H9 (cell line): ENCODE data around the gene SOX8. TPM values are rescaled to one million over a fixed set of nuclear protein-coding genes. Genes with fewer than 3 reads are reported as not detected.

Experiments used
- DNase-seq: peaks from one replicate; pipeline ENCODE4 v3.0.0-alpha.2; 2017
- H2AFZ ChIP-seq: one replicate; pipeline ENCODE4 v1.6.1; 2013; ENCODE audit warnings: mild to moderate bottlenecking, low read length, control low read depth, moderate library complexity
- H2AK5ac ChIP-seq: 2 replicates; pipeline ENCODE4 v1.6.1; 2013; ENCODE audit warnings: low read length, control low read depth, mixed read lengths; ENCODE audit not compliant: insufficient read length
- H2BK120ac ChIP-seq: one replicate; pipeline ENCODE4 v1.6.1; 2013; ENCODE audit warnings: low read depth, mild to moderate bottlenecking, low read length, control low read depth, inconsistent platforms; ENCODE audit not compliant: poor library complexity, severe bottlenecking
- H2BK12ac ChIP-seq: 2 replicates; pipeline ENCODE4 v1.6.1; 2013; ENCODE audit warnings: low read length, control low read depth, mixed read lengths, low read depth; ENCODE audit not compliant: insufficient read length
- H2BK15ac ChIP-seq: 2 replicates; pipeline ENCODE4 v1.6.1; 2013; ENCODE audit warnings: low read depth, low read length, control low read depth
- H2BK20ac ChIP-seq: one replicate; pipeline ENCODE4 v1.6.1; 2013; ENCODE audit warnings: low read depth, mild to moderate bottlenecking, low read length, control low read depth, inconsistent platforms; ENCODE audit not compliant: poor library complexity, severe bottlenecking
- H2BK5ac ChIP-seq: 2 replicates; pipeline ENCODE4 v1.6.1; 2013; ENCODE audit warnings: low read length, control low read depth, mixed read lengths; ENCODE audit not compliant: insufficient read length
- H3K14ac ChIP-seq: 2 replicates; pipeline ENCODE4 v1.6.1; 2013; ENCODE audit warnings: low read length, control low read depth; ENCODE audit not compliant: insufficient read depth
- H3K18ac ChIP-seq: 2 replicates; pipeline ENCODE4 v1.6.1; 2013; ENCODE audit warnings: low read depth, mild to moderate bottlenecking, mixed read lengths, low read length, control low read depth; ENCODE audit not compliant: insufficient read length
- H3K23ac ChIP-seq: 2 replicates; pipeline ENCODE4 v1.6.1; 2013; ENCODE audit warnings: low read length, control low read depth, mixed read lengths, low read depth; ENCODE audit not compliant: insufficient read length
- H3K23me2 ChIP-seq: 2 replicates; pipeline ENCODE4 v1.6.1; 2013; ENCODE audit warnings: low read depth, mild to moderate bottlenecking, mixed read lengths, low read length, control low read depth; ENCODE audit not compliant: insufficient read length, poor library complexity, severe bottlenecking
- H3K27ac ChIP-seq: 2 replicates; pipeline ENCODE4 v1.5.1; 2013; ENCODE audit warnings: low read length, control low read depth, mixed read lengths, low read depth; ENCODE audit not compliant: insufficient read length
- H3K27me3 ChIP-seq: 2 replicates; pipeline ENCODE4 v1.6.1; 2013; ENCODE audit warnings: low read length, control low read depth, inconsistent platforms; ENCODE audit not compliant: insufficient read depth
- H3K4ac ChIP-seq: 2 replicates; pipeline ENCODE4 v1.6.1; 2013; ENCODE audit warnings: low read depth, mild to moderate bottlenecking, control low read depth, inconsistent platforms, low read length, moderate library complexity
- H3K4me1 ChIP-seq: 2 replicates; pipeline ENCODE4 v1.6.1; 2013; ENCODE audit warnings: low read length, control low read depth, inconsistent platforms; ENCODE audit not compliant: insufficient read depth
- H3K4me2 ChIP-seq: 2 replicates; pipeline ENCODE4 v1.6.1; 2013; ENCODE audit warnings: low read length, control low read depth, mixed read lengths; ENCODE audit not compliant: insufficient read length, insufficient read depth
- H3K56ac ChIP-seq: 2 replicates; pipeline ENCODE4 v1.6.1; 2013; ENCODE audit warnings: low read depth, mild to moderate bottlenecking, mixed read lengths, low read length, control low read depth; ENCODE audit not compliant: insufficient read length
- H3K79me1 ChIP-seq: 2 replicates; pipeline ENCODE4 v1.6.1; 2013; ENCODE audit warnings: low read depth, mild to moderate bottlenecking, moderate library complexity, low read length, control low read depth, inconsistent platforms; ENCODE audit not compliant: insufficient read depth, poor library complexity, severe bottlenecking
- H3K79me2 ChIP-seq: 2 replicates; pipeline ENCODE4 v1.6.1; 2013; ENCODE audit warnings: low read length, control low read depth, inconsistent platforms; ENCODE audit not compliant: insufficient read depth
- H3K9ac ChIP-seq: 2 replicates; pipeline ENCODE4 v1.6.1; 2013; ENCODE audit warnings: low read length, control low read depth, mixed read lengths; ENCODE audit not compliant: insufficient read length; ENCODE audit errors: extremely low read depth
- H3K9me3 ChIP-seq: one replicate; pipeline ENCODE4 v1.6.1; 2013; ENCODE audit warnings: low read depth, low read length, inconsistent platforms; ENCODE audit not compliant: control insufficient read depth
- H3T11ph ChIP-seq: one replicate; pipeline ENCODE4 v1.6.1; 2013; ENCODE audit warnings: mild to moderate bottlenecking, low read length, control low read depth, inconsistent platforms
- H4K20me1 ChIP-seq: one replicate; pipeline ENCODE4 v1.6.1; 2013; ENCODE audit not compliant: control insufficient read depth, insufficient read length, insufficient read depth
- H4K5ac ChIP-seq: 2 replicates; pipeline ENCODE4 v1.6.1; 2013; ENCODE audit warnings: low read depth, mild to moderate bottlenecking, mixed read lengths, low read length, control low read depth; ENCODE audit not compliant: insufficient read length
- H4K8ac ChIP-seq: replicated peaks from 2 replicates; pipeline ENCODE4 v1.6.1; 2013; ENCODE audit warnings: low read length, control low read depth, mixed read lengths, low read depth; ENCODE audit not compliant: insufficient read length
- H4K91ac ChIP-seq: 2 replicates; pipeline ENCODE4 v1.6.1; 2013; ENCODE audit warnings: low read depth, mild to moderate bottlenecking, moderate library complexity, mixed read lengths, low read length, control low read depth; ENCODE audit not compliant: insufficient read length
- H3K27ac Mint-ChIP-seq, 3 experiments: 2 replicates in 2 of 3; 3 replicates in 1 of 3; pipeline ENCODE4 v1.8.0; 2020 to 2021; ENCODE audit warnings: mixed read lengths in 3 of 3, mild to moderate bottlenecking in 1 of 3, moderate library complexity in 1 of 3
- H3K27me3 Mint-ChIP-seq: 2 replicates; pipeline ENCODE4 v1.8.0; 2021; ENCODE audit warnings: low read depth, mild to moderate bottlenecking, moderate library complexity, mixed read lengths
- H3K36me3 Mint-ChIP-seq, 3 experiments: 2 replicates in 2 of 3; 3 replicates in 1 of 3; pipeline ENCODE4 v1.8.0; 2020 to 2021; ENCODE audit warnings: low read depth in 3 of 3, mixed read lengths in 3 of 3; ENCODE audit not compliant: insufficient read depth in 1 of 3
- H3K4me1 Mint-ChIP-seq, 2 experiments: 2 replicates each; pipeline ENCODE4 v1.8.0; 2020; ENCODE audit warnings: mixed read lengths in 2 of 2
- H3K4me3 Mint-ChIP-seq, 2 experiments: 2 replicates in 1 of 2; 3 replicates in 1 of 2; pipeline ENCODE4 v1.8.0; 2020 to 2021; ENCODE audit warnings: mild to moderate bottlenecking in 2 of 2, mixed read lengths in 2 of 2, moderate library complexity in 1 of 2
- H3K9me3 Mint-ChIP-seq, 2 experiments: 2 replicates in 1 of 2; 3 replicates in 1 of 2; pipeline ENCODE4 v1.8.0; 2020; ENCODE audit warnings: mild to moderate bottlenecking in 2 of 2, mixed read lengths in 2 of 2, moderate library complexity in 1 of 2
- CTCF ChIP-seq: fragments of 200-600 bp; sonication (generic); conservative IDR thresholded peaks from 3 replicates; pipeline ENCODE4 v1.8.0; 2021; ENCODE audit warnings: antibody characterized with exemption, mild to moderate bottlenecking
- WGBS: extraction: QIAGEN DNeasy Blood & Tissue Kit; methylation state at CpG from one replicate; pipeline ENCODE4 v1.1.7; 2013; ENCODE audit warnings: missing lambda C conversion rate, low lambda C conversion rate, mixed read lengths; ENCODE audit not compliant: insufficient read length; ENCODE audit errors: extremely low coverage; 5-methylcytosine and 5-hydroxymethylcytosine counted together
- total RNA-seq: library from RNA; stranded (reverse); gene quantifications from 2 replicates; pipeline ENCODE4 v1.2.1, GENCODE V29; 2021

SOX8 gene
- total RNA-seq, 1 experiment from 2014 or later: 8.9 TPM

DNA sequence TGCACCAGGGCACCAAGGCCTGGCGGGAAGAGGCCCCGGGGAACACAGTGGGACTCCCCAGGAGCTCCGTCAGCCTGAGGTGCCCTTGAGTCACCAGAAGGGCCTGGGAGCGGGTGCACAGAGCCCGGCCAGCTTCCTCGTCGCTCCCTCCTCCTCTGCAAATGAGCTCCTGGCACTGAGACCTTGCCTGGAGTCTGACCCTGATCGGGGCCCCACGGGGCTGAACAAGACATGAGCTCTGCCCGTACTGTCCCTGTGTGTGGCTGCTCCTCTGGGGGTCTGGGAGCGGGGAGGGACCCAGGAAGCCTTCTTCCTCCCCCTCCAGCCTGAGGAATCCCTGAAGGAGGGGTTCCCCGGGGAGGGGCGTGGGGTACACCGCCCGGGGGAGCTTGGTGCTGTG lies 54.6 kb downstream of the SOX8 start:
- Histone ChIP-seq H3K4ac (no peak overlapping the region), H4K20me1 (no peaks in the 10 kb centered on the region), H4K8ac (no peak overlapping the region), H3K27me3 (no peaks in the 10 kb centered on the region), H3K56ac (no peak overlapping the region), H3K79me1 (no peaks in the 10 kb centered on the region), H3K4me2 (no peak overlapping the region), H3K79me2 (no peaks in the 10 kb centered on the region), H2BK120ac (no peak overlapping the region), H3K9me3 (no peaks in the 10 kb centered on the region), H4K5ac (no peak overlapping the region), H3K23me2 (peaks cover 4% of the 10 kb centered on the region), H2BK15ac (no peak overlapping the region), H4K91ac (no peak overlapping the region), H3K18ac (no peak overlapping the region), H3K23ac (no peak overlapping the region), H3K9ac (no peak overlapping the region), H3K14ac (no peak overlapping the region), H3T11ph (no peak overlapping the region), H3K27ac (no peak overlapping the region), H2AK5ac (no peak overlapping the region), H2BK5ac (no peak overlapping the region), H3K4me1 (no peaks in the 10 kb centered on the region), H2BK20ac (no peak overlapping the region), H2AFZ (no peak overlapping the region), H2BK12ac (no peak overlapping the region)
- DNase-seq: no peak
- Mint-ChIP-seq H3K9me3 (no peaks in the 10 kb centered on the region; a peak in 1 of 5 replicates), H3K27me3 (peaks cover 1% of the 10 kb centered on the region; the same call in 1 of the 2 replicates), H3K4me3 (no peak overlapping the region), H3K27ac (no peak overlapping the region), H3K4me1 (no peaks in the 10 kb centered on the region), H3K36me3 (no peaks in the 10 kb centered on the region)
- WGBS: no CpG with 5 or more reads among the region's 15 CpGs
- TF ChIP-seq CTCF: no peak

Other genes with a start within 250 kb of the SOX8 start
- gene CIAO3, start 240.8 kb upstream of the SOX8 start, total RNA-seq: 21.9 and 26.4 TPM in 2 replicates
- gene MSLN, start 221.0 kb upstream of the SOX8 start, total RNA-seq: 0.22 and 0.31 TPM in 2 replicates
- 48.6 and 52.2 TPM in 2 replicates for gene RPUSD1, start 193.4 kb upstream of the SOX8 start, total RNA-seq
- 120 and 127 TPM in 2 replicates for gene CHTF18, start 193.2 kb upstream of the SOX8 start, total RNA-seq
- gene GNG13, start 181.0 kb upstream of the SOX8 start, total RNA-seq: not detected in 2 replicates
- gene LMF1, start 10.8 kb upstream of the SOX8 start, total RNA-seq: 7.1 and 7.8 TPM in 2 replicates
- 0.22 and 0.37 TPM in 2 replicates for gene SSTR5, start 91.0 kb downstream of the SOX8 start, total RNA-seq
- gene C1QTNF8, start 114.5 kb downstream of the SOX8 start, total RNA-seq: not detected in 2 replicates
- gene CACNA1H, start 171.3 kb downstream of the SOX8 start, total RNA-seq: 41.9 and 43.3 TPM in 2 replicates
- not detected in 2 replicates for gene TPSG1, start 243.5 kb downstream of the SOX8 start, total RNA-seq
- not detected in 2 replicates for gene TPSB2, start 248.4 kb downstream of the SOX8 start, total RNA-seq